Right hindlimb (tissue), 1 donor: ENCODE results near the gene EYS.
"Not testable (repeated sequence)": the region's sequence is repeated elsewhere in the genome, so short reads cannot be mapped to it uniquely, and the experiment has no call there.

Experiments
- DNase-seq: peaks from one replicate; pipeline ENCODE4 v3.0.0-alpha.2; 2018

The EYS gene

DNA sequence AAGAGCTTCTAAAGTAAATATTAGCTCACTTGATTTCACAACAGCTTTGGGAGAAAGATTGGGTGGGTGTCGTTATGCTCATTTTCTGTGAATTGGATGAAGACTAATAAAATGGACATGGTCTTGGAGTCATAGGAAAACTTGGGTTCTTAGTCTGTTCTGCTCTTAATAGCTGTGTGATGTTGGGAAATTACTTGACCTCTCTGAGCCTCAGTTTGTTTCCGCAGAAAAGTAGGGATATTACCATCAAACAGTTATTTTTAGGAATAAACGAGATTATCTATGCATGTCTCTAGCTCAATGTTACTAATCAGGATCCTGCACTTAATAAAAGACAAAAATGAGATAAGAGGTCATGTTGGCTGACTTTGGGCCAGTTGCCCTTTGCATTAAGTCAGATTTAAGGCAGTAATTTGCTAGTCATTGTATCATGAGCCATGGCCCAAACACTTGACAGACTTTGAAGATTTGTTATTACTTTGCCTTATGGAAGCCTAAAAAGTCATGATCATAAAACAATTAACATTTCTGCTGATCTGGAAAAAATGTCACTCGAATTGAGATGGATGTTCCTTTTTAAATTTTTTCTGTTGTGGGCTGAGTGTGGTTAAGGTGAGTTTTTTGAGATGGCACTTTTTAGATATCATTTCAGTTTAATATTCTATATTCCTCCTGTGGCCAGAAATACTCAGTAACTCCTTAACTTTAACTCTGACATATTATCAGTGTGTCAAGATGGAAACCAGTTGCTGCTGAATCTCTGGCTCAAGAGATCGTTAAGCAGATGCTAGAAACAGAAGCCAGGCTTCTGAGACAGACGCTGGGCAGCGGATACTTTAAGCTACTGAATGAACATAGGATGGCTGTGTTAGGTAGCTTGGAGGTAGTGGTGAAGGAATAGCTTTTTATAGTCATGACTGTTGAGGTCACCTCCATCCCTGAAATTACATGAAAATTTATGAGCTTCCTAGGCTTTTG, 1779.8 kb downstream of the EYS start:
- no peak for DNase-seq

DNA sequence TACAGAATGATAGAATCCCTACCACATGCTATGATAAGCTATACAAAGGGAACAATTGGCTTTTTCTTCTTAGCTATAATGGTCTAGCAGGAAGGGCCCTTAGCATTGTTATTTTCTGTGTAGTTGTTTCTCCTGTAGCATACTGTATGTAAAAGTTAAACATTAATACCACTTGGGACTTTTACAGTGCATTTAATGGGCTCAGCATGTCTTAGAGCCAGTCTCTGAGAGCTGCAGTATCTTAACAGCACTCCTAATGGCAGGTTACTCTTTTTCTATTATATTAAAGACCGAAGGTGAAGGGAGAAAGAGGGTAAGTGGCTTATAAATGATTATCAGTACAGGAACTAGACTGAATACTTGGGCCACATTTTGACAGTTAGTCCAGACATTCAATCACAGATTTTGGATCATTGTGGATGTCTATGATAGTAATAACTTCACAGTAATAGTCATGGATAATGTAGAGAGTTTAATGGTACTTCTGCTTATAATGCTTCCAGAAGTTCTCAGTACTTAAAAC, 1780.7 kb downstream of the EYS start:
- DNase-seq: no peak

DNA sequence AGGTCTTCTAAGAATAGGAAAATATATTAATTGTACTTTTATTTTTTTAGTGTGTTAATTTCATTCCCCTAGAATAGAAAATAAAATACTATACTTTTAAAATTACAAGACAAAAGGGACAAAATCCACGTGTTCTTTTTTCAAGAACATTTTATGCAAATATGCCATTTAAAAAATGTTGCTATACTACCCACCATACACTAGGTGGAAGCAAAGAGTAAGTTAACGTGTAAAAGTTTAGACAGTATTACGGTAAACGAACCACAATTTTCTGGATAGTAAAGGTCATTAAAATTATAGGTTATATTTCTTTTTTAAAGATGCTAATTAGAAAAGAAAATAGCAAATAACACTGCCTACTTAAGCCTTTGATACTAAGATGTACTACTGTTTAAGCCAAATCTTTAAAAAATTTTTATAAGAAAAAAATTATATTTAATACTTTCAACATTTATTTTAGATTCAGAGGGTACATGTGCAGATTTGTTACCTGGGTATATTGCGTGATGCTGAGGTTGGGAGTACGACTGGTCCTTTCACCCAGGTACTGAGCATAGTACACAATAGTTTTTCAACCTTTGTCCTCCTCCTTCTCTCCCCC, 1783.8 kb downstream of the EYS start:
- DNase-seq: no peak

DNA sequence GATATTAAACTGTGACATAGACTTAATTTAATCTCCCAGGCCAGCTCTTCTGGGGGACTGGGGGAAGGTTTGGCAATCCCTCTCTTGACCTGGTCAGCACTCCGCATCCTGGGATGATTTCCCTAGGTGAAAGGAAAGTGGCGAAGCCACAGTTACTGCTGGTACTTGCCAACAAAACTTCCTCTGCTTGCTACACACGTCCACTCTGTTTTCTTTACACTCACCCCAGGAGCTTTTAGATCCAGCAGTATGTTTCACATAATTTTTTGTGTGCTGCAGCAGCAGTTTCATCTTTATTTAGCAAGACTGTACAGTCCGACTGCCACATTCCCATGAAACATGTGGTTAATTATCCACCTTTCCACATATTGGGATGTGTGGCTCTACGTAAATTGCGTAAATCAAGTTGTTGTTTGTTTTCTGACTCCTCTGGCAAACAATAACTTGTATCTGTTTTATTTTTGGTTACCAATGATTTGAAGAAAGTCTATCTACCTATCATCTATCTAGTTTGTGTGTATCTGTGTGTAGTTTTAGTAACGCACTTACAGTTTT, 1787.4 kb downstream of the EYS start:
- no peak for DNase-seq

DNA sequence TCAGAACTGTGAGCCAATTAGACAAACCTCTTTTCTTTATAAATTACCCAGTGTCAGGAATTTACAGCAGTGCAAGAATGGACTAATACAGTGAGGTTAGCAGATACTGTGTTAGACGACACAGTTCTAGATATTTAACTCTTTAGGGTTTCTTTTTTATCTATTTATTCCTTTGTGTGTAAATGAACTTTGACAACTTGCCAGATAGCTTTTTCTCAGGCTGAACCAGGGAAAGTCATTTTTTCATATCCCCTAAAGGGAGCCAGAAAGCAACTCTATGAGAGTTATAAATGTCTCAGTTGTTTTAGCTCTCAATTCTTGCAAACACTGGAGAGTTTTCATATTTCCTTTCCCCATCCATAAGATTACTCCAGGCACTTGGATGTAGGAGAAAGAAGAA, 1794.1 kb downstream of the EYS start:
- no peak for DNase-seq

DNA sequence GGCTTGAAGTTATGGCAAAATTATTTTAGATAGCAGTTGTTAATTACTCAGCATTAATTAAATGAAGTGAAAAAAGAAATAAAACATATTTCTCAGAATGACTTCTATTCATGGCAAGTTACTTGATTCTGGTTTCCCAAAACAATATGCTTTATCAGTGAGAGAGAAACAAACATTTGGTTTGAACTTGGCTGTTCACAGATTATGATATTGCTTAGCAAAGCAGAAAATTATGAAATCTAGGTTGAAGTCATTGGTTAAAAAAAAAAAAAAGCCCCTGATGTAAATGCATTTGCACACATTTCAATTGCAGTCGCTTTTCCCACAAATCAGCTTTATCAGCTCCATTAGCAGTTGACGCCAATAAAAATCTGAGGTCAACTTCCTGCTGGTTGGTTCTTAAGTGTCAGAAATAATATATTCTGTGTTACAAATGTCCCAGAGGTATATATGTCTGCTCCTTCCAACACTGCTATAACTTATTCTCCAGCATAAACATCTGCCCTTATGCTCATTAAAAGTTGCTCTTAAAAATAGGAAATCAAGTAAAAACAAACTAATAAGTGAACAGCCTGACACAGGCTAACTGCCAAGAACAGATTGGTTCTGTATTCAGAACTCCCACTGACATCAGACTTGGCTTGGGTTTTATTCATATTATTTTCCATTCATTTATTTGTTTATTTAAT, 1796.0 kb downstream of the EYS start:
- no peak for DNase-seq

DNA sequence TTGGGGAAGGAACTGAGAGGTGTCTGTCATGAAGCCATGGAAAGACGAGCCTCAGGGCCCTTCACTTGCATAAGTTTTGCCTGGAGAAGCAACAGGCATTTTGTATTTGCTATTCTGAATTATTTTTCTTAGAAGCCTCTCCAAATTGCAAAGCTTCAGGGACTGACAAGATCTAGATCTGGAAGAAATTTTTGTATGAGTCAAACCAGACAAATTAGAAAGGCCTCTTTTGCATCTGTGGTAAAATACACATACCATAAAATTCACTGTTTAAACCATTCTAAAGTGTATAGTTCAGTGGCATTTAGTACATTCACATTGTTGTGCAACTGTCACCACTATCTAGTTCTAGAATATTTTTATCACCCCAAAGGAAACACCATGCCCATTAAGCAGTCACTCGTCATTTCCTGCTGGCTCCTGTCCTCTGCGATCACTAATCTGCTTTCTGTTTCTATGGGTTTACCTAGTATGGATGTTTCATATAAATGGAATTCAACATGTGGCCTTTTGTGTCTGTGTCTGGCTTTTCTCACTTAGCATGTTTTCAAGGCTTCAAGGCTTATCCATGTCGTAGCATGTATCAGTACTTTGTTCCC, 1802.3 kb downstream of the EYS start:
- DNase-seq: no peak

DNA sequence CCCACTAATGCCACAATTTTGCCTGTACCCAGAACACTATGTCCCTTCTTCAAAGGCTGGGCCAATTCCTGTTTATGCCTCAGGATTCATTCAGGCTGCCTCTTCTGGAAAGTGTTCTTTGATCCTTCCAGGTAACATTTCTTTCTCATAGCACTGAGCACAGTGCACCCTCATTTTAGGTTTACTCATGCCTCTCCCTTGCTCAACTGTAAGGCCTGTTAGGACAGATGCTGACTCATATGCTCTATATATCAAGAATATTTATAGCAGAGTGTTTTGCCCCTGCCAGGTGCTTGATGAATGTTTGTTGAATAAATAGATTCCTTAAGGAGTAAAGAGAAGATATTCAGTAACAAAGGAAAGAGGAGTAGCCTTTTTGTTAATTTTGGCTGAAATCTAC, 1807.5 kb downstream of the EYS start:
- no peak for DNase-seq

DNA sequence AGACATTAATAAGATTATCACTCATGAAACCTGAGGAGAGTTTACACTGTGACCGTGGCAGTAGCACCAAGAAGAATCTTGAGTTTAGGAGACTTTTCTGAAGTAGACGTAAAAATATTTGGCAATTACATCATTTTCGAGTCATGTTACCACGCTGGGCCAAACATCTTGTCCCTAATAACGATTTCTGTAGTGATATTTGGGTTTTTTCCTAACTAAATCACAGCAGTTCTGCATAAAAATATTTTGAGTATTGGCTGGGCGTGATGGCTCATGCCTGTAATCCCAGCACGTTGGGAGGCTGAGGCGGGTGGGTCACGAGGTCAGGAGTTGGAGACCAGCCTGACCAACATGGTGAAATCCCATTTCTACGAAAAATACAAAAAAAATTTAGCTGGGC, 1809.1 kb downstream of the EYS start:
- no peak for DNase-seq

DNA sequence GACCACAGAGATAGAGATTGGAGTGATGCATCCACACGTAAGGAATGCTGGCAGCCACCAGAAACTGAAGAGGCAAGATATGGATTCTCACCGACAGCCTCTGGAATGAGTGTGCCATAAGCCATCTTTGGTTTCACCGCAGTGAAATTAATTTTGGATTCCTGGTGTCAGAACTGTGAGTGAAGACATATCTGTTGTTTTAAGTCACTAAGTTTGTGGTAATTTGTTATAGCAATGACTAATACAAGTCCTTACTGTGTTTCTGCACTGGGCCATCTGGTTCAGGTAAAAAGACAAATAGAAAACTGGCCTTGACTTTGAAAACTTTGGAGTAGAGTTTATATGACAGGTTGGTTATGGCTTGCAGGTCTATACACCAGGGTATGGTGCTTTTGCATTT, 1809.6 kb downstream of the EYS start:
- no peak for DNase-seq

DNA sequence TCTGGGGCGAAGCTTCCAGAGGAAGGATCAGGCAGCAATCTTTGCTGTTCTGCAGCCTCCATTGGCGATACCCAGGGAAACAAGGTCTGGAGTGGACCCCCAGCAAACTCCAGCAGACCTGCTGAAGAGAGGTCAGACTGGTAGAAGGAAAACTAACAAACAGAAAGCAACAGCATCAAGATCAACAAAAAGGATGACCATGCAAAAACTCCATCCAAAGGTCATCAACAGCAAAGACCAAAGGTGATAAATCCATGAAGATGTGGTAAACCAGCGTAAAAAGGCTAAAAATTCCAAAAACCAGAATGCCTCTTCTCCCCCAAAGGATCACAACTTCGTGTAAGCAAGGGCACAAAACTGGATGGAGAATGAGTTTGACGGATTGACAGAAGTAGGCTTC, 1818.6 kb downstream of the EYS start:
- DNase-seq: no peak

DNA sequence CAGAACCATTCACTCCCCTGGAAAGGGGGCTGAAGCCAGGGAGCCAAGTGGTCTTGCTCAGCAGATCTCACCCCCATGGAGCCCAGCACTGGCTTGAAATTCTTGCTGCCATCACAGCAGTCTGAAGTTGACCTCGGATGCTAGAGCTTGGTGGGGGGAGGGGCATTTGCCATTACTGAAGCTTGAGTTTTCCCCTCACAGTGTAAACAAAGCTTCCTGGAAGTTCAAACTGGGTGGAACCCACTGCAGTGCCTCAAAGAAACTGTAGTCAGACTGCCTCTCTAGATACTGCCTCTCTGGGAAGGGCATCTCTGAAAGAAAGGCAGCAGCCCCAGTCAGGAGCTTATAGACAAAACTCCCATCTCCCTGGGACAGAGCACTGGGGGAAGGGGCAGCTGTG, 1819.2 kb downstream of the EYS start:
- DNase-seq: not testable (repeated sequence)

DNA sequence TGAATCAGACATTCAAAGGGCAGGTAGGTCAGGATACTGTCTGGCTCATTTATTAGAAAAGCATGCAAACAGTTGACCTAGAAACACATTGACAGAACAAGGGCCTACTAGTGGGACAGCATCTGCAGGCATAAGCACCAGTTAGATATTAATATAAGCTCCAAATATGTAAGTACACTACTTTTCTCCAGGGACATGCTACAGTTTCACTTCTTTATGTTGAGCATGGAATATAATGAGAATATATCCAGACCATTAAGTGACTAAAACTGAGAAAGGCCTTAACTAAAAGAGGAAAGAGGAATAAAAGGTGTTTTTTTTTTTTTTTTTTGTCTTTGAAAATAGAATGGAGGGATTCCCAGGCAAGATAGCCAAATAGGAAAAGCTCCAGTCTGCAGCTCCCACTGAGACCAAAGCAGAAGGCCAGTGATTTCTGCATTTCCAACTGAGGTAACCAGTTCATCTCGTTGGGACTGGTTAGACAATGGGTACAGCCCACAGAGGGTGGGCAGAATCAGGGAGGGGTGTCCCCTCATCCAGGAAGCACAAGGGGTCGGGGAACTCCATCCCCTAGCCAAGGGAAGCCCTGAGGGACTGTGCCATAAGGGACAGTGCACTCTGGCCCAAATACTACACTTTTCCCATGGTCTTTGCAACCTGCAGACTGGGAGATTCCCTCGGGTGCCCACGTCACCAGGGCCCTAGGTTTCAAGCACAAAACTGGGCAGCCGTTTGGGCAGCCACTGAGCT, 1819.8 kb downstream of the EYS start:
- no peak for DNase-seq

DNA sequence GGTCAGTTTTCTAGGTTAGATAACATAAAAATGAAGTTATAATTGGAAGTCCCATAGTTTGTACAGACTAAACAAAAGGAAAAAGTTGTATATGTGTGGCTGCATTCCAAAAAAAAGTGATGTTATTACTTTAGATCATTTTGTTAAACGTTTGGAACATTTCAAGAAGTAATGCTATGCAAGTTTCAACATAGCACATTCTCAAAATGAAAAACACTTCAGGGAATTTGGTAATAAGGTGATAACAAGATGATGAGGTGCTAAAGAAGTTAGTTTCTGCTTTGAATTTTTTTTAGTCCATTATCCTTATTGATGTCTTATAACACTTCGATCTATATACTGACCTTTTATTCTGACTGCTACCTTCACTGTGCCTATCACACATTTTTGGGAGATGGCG, 1820.7 kb downstream of the EYS start:
- no peak for DNase-seq

DNA sequence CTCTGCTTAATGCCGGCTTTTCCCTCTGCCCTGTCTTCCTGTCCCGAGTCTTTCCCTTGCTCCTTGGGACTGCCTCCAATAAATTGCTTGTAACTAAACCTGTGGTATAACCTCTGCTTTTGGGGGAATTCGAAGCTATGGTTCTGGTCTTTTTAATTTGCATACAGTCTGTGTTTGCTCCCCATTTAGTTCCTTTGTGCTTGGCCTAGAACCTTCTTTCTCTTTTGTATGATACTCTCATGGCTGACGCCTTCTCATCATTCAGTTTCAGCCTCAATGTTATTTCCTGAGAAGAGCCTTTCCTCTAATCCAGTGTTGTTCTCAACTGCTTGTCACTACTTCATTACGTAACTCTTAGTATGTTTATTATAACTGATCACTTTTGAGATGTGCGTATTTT, 1823.4 kb downstream of the EYS start:
- DNase-seq: no peak

DNA sequence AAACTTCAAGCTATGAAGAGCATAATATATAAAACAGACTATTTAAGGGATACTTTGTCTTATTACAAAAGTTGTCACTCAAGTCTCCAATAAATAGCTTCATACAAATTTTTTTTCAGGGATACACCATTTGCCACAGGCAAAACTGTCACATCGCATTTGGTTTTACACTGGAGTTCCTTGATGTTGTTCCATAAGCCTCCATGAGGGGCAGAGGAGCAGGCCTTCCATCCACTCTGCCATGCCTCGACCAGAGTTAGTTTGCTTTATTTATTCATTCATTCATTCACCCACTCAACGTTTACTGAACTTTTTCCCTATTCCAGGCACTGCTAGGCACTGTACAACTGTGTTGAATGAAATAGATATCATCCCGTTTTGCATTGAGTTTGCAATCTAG, 1824.8 kb downstream of the EYS start:
- DNase-seq: no peak

DNA sequence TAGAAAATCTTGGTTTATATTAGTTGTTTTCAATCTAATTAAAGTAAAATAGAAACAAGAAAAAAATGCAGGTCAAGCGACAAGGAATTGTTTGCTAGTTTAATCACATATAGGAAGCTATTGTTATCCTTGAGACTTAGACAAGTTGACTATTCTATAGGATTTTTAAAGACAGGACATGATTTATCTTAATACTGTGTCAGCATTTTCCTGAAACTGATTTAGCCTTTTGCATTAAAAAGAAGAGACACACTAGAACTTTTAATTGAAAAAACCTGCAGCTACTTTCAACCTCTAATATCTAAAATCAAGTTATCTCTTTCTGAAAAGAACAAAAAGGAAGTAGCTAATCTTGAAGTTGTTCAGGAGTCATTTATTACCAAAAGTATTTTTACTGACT, 1825.2 kb downstream of the EYS start:
- DNase-seq: no peak

DNA sequence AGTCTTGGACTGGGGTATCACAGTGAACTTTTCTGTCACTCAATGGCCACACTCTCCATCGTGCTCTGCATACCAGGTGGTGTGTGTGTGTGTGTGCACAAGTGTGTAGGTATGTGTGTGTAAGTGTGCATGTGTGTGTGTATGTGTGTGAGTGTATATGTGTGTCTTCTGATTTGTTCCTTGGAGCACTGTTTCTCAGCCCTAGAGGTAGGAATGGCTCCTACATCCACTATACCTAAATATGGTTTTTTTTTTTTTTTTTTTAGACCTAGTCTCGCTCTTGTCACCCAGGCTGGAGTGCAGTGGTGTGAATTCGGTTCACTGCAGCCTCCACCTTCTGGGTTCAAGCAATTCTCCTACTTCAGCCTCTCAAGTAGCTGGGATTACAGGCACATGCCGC, 1834.8 kb downstream of the EYS start:
- no peak for DNase-seq

DNA sequence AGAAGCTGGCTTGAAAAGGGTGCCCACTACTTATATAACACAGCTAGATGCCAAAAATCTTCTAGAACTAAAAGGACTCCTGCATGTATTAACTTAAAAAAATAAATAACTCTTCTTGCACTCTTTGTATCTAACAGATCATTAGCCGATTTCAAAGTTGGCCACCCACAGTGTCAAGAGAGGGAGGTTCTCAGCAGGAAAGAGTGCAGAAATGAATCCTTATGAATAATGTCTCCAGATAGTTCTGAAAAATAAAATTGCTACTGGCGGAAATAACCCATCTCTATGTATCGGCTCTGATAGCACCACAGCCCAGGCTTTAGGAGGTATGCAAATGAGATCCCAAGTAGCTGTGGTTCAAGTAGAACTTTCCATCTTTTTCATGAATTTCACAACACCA, 1838.7 kb downstream of the EYS start:
- no peak for DNase-seq

DNA sequence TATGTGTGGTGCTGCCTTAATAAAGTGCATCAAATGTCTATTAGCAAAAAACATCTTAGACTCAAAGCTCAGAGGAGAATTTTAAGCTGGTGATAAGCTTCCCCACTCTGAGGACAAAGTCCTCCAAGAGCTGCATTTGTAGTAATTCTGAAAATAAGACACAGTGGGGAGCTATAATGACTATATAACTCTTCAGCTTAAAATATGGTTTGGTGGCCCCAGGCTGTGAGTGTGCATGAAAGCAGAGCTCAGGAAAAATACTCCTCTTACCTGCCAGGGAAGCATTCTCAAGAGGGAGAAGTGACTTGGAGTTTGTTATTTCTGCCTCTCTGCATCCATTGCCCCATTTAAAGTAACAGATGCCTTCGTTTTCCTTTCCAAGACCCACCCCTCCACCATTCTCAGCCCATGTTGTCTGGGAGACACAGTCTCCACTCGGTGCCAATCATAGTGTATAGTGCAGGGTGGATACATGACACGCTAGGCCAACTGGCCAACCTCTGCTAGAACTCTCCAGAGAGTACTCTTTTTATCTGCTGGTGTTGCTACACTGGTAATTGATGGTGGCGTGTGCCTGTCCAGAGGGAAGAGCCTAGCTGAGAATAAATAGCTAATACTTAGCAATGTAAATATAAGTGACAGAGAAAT, 1842.2 kb downstream of the EYS start:
- no peak for DNase-seq

DNA sequence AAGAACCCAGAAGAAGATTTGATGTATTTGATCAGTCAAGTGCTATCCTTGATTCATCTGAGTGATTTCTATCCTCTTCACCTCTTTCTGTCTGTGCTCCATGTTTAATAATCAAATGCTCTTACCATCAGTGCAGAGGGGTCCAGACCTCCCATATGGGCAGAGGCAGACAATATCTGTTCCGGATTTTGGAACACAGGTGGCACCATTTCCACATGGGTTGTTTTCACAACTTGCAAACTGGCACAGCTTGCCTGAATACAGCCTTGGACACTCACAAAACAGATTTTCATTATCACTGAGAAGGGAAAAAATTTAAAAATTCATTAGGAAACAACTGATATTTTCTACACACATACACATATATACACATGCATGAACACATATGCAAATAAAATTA, 1843.0 kb downstream of the EYS start:
- no peak for DNase-seq
